ENCODE data around the gene MFSD11.
"Not testable (repeated sequence)": the region's sequence is repeated elsewhere in the genome, so short reads cannot be mapped to it uniquely, and the experiment has no call there.

DNA sequence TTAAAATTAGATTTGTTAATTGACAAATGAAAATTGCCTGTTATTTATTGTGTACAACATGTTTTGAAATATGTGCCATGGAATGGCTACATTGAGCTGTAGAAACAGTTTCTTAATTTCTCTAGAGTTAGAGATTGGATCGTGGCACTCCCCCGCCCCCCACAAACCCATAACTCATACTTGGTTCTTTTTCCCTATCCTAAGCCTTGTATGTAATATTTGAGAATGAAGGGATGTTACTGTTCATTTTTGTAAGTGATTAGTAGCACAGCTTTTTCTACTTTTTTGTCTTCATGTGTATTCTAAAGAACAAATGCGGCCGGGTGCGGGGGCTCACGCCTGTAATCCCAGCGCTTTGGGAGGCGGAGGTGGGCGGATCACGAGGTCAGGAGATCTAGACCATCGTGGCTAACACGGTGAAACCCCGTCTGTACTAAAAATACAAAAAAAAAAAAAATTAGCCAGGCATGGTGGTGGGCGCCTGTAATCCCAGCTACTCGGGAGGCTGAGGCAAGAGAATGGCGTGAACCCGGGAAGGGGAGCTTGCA, 1.7 kb downstream of the MFSD11 start:
- TF ChIP-seq, protein P1, sequence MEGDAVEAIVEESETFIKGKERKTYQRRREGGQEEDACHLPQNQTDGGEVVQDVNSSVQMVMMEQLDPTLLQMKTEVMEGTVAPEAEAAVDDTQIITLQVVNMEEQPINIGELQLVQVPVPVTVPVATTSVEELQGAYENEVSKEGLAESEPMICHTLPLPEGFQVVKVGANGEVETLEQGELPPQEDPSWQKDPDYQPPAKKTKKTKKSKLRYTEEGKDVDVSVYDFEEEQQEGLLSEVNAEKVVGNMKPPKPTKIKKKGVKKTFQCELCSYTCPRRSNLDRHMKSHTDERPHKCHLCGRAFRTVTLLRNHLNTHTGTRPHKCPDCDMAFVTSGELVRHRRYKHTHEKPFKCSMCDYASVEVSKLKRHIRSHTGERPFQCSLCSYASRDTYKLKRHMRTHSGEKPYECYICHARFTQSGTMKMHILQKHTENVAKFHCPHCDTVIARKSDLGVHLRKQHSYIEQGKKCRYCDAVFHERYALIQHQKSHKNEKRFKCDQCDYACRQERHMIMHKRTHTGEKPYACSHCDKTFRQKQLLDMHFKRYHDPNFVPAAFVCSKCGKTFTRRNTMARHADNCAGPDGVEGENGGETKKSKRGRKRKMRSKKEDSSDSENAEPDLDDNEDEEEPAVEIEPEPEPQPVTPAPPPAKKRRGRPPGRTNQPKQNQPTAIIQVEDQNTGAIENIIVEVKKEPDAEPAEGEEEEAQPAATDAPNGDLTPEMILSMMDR (IDR thresholded peaks at IDR 0.05), result not testable (repeated sequence)
- TF ChIP-seq ZFP36 (IDR thresholded peaks at IDR 0.05; ENCODE audit: borderline replicate concordance, partially characterized antibody); POLR2A (IDR thresholded peaks at IDR 0.05; ENCODE audit: low read length); MAZ (IDR thresholded peaks at IDR 0.05; ENCODE audit: borderline replicate concordance, low read depth, low read length); MYC (IDR thresholded peaks at IDR 0.05; ENCODE audit: borderline replicate concordance, low read length); TFCP2L1 (CRISPR knock-in tag; IDR thresholded peaks at IDR 0.05); HDAC2 (IDR thresholded peaks at IDR 0.05); EP300 (IDR thresholded peaks at IDR 0.05): not testable (repeated sequence)
- TF ChIP-seq, protein P2, sequence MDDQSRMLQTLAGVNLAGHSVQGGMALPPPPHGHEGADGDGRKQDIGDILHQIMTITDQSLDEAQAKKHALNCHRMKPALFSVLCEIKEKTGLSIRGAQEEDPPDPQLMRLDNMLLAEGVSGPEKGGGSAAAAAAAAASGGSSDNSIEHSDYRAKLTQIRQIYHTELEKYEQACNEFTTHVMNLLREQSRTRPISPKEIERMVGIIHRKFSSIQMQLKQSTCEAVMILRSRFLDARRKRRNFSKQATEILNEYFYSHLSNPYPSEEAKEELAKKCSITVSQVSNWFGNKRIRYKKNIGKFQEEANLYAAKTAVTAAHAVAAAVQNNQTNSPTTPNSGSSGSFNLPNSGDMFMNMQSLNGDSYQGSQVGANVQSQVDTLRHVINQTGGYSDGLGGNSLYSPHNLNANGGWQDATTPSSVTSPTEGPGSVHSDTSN (IDR thresholded peaks at IDR 0.05), result not testable (repeated sequence)
